GM13976 (cell line): ENCODE measurements around the gene ATXN10.

Experiments
- DNase-seq: peaks from one replicate; pipeline ENCODE4 v3.0.0; 2012; ENCODE audit warnings: low spot score
- CTCF ChIP-seq: IDR thresholded peaks from 2 replicates; pipeline ENCODE4 v1.5.1; 2012; ENCODE audit warnings: borderline replicate concordance, mild to moderate bottlenecking; ENCODE audit not compliant: insufficient read depth; ENCODE audit errors: extremely low read depth, missing control alignments, control extremely low read depth
- in situ Hi-C: fragments of 300-500 bp; cut with MboI; formaldehyde crosslinking; loops from one replicate; pipeline ENCODE4 v1.12.0; 2022; ENCODE audit warnings: low sequenced_read_pairs, mixed read lengths, inconsistent platforms; ENCODE audit not compliant: unreplicated experiment

ATXN10 gene

GRCh38 chr22:45686004-45686403 is 14.4 kb downstream of the ATXN10 start:
- DNase-seq, result no peak
- in situ Hi-C loops, result no loop called here
- no peak for TF ChIP-seq CTCF

GRCh38 chr22:45686836-45687235 is 15.2 kb downstream of the ATXN10 start:
- DNase-seq, result no peak
- in situ Hi-C loops, result no loop called here
- TF ChIP-seq CTCF, result no peak

- in situ Hi-C loops, result no loop called here
- no peak for TF ChIP-seq CTCF
- DNase-seq, result no peak
These were observed 17.0 kb downstream of the ATXN10 start for GRCh38 chr22:45688600-45689080.

- DNase-seq, result no peak
- in situ Hi-C loops, result no loop called here
- TF ChIP-seq CTCF, result no peak
These were observed 17.6 kb downstream of the ATXN10 start for GRCh38 chr22:45689211-45689610.

- in situ Hi-C loops, result no loop called here
- no peak for DNase-seq
- no peak for TF ChIP-seq CTCF
These were observed 18.4 kb downstream of the ATXN10 start for GRCh38 chr22:45690008-45690407.

- no peak for DNase-seq
- in situ Hi-C loops, result no loop called here
These were observed 20.9 kb downstream of the ATXN10 start for GRCh38 chr22:45692549-45692948.

More at GRCh38 chr22:45692549-45692948, 20.9 kb downstream of the ATXN10 start:
- no peak for TF ChIP-seq CTCF
